RWPE2 (cell line): ENCODE results near the gene TMPRSS11A.
A peak's percentile ranks its signal among the peaks of the same experiment; 100 is the strongest.

Source experiments
- ATAC-seq: fragments of 200-7000 bp; cut with Tn5 transposase; 3 replicates; pipeline ENCODE4 v1.9.1; 2021; ENCODE audit warnings: low read depth
- DNase-seq: peaks from one replicate; pipeline ENCODE4 v3.0.0-alpha.2; 2020; ENCODE audit warnings: low spot score
- H3K27ac ChIP-seq: fragments of 450-650 bp; 2 replicates; pipeline ENCODE4 v1.5.1; 2017; ENCODE audit warnings: mild to moderate bottlenecking; ENCODE audit not compliant: poor library complexity, severe bottlenecking
- H3K27me3 ChIP-seq: fragments of 250-450 bp; sonication (Bioruptor Pico); 2 replicates; pipeline ENCODE4 v1.5.1; 2021; ENCODE audit warnings: mild to moderate bottlenecking, moderate library complexity; ENCODE audit not compliant: insufficient read depth, poor library complexity, severe bottlenecking
- H3K36me3 ChIP-seq: fragments of 250-450 bp; sonication (Bioruptor Pico); 2 replicates; pipeline ENCODE4 v1.5.1; 2020; ENCODE audit warnings: low read depth, mild to moderate bottlenecking, moderate library complexity
- H3K4me1 ChIP-seq: fragments of 250-450 bp; sonication (Bioruptor Pico); 2 replicates; pipeline ENCODE4 v1.5.1; 2021; ENCODE audit warnings: mild to moderate bottlenecking, moderate library complexity; ENCODE audit not compliant: insufficient read depth, poor library complexity, severe bottlenecking
- H3K4me3 ChIP-seq: fragments of 250-450 bp; sonication (Bioruptor Pico); 2 replicates; pipeline ENCODE4 v1.5.1; 2021; ENCODE audit warnings: mild to moderate bottlenecking, moderate library complexity; ENCODE audit not compliant: severe bottlenecking
- H3K9me3 ChIP-seq: fragments of 250-450 bp; sonication (Bioruptor Pico); 2 replicates; pipeline ENCODE4 v1.5.1; 2021; ENCODE audit warnings: mild to moderate bottlenecking, moderate library complexity; ENCODE audit not compliant: severe bottlenecking
- TF ChIP-seq, protein P1 (sequence below): fragments of 450-650 bp; IDR thresholded peaks from one replicate; pipeline ENCODE4 v1.5.1; 2017; ENCODE audit warnings: mild to moderate bottlenecking, moderate library complexity; ENCODE audit not compliant: poor library complexity, severe bottlenecking

The TMPRSS11A gene

DNA sequence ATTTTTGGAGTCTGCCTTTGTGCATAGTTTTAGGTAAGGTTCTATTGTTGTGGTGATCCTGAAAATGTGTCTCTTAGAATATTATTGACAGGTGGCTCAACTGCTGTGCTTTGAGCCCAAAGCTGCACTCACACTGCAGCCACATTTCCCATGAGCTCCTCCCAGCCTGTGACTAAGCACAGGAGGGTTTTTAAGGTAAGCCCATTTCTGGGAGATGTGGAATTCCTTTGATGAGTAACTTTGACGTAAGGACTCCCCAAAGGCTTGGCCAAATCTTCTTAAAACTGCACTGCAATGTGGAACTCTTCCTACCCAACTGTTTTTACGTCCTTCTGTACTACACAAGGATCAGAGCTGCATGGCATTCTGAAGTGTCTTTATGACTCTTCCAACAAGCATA is 20.0 kb upstream of the TMPRSS11A start:
- Histone ChIP-seq H3K9me3 (no peaks in the 10 kb centered on the region), H3K4me1 (no peaks in the 10 kb centered on the region), H3K27ac (no peak overlapping the region), H3K4me3 (no peak overlapping the region), H3K27me3 (no peaks in the 10 kb centered on the region), H3K36me3 (no peaks in the 10 kb centered on the region)
- TF ChIP-seq, protein P1, sequence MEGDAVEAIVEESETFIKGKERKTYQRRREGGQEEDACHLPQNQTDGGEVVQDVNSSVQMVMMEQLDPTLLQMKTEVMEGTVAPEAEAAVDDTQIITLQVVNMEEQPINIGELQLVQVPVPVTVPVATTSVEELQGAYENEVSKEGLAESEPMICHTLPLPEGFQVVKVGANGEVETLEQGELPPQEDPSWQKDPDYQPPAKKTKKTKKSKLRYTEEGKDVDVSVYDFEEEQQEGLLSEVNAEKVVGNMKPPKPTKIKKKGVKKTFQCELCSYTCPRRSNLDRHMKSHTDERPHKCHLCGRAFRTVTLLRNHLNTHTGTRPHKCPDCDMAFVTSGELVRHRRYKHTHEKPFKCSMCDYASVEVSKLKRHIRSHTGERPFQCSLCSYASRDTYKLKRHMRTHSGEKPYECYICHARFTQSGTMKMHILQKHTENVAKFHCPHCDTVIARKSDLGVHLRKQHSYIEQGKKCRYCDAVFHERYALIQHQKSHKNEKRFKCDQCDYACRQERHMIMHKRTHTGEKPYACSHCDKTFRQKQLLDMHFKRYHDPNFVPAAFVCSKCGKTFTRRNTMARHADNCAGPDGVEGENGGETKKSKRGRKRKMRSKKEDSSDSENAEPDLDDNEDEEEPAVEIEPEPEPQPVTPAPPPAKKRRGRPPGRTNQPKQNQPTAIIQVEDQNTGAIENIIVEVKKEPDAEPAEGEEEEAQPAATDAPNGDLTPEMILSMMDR: no peak
- ATAC-seq (peak; percentile 95), DNase-seq (no peak)

DNA sequence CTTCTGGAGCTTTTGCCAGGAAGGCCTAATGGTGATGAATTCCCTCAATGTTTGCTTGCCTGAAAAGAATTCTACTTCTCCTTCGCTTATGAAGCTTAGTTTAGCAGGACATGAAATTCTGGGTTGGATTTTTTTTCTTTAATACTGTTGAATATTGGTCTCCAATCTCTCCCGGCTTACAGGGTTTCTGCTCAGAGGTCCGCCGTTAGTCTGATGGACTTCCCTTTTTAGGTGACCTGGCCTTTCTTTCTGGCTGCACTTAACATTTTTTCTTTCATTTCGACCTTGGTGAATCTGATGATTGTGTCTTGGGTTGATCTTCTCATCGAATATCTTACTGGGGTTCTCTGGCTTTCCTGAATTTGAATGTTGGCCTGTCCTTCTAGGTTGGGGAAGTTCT is 17.2 kb upstream of the TMPRSS11A start:
- Histone ChIP-seq H3K36me3 (no peaks in the 10 kb centered on the region), H3K9me3 (no peaks in the 10 kb centered on the region), H3K4me3 (no peak overlapping the region), H3K27ac (no peak overlapping the region), H3K27me3 (no peaks in the 10 kb centered on the region), H3K4me1 (no peaks in the 10 kb centered on the region)
- TF ChIP-seq, protein P1: no peak
- DNase-seq (no peak), ATAC-seq (no peak)

DNA sequence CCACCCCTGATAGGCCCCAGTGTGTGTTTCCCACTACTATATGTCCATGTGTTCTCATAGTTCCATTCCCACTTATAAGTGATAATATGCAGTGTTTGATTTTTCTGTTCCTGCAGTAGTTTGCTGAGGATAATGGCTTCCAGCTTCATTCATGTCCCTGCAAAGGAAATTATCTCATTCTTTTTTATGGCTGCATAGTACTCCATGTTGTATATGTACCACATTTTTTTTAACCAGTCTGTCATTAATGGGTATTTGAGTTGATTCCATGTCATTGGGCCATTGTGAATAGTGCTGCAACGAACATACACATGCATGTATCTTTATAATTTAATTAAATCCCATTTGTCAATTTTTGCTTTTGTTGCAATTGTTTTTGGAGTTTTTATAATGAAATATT is 10.3 kb upstream of the TMPRSS11A start:
- no peak for DNase-seq
- Histone ChIP-seq H3K27me3 (no peaks in the 10 kb centered on the region), H3K36me3 (no peaks in the 10 kb centered on the region), H3K9me3 (no peaks in the 10 kb centered on the region), H3K4me3 (no peak overlapping the region), H3K27ac (no peak overlapping the region), H3K4me1 (no peaks in the 10 kb centered on the region)
- ATAC-seq: no peak
- TF ChIP-seq, protein P1: no peak

DNA sequence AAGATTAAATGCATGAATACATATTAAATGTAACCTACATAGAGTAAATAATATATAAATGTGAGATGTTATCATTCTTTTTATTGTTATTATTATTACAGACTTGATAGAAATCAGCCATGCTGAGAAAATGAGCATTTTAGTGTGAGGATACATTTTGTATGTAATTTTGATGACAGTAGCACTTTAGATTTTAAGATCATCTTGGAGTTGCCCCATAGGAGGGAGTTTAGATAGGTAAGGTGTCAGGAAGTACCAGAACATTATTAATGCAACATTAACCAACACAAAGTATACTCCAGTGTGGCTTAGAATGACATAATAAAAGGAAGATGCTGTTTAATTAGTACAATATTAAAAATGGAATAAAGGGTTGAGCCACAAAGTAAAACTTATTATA is 8.4 kb downstream of the TMPRSS11A start:
- Histone ChIP-seq H3K27ac (no peak overlapping the region), H3K9me3 (no peaks in the 10 kb centered on the region), H3K27me3 (no peaks in the 10 kb centered on the region), H3K4me1 (no peaks in the 10 kb centered on the region), H3K4me3 (no peak overlapping the region), H3K36me3 (no peaks in the 10 kb centered on the region)
- TF ChIP-seq, protein P1: no peak
- DNase-seq: no peak
- ATAC-seq: no peak

DNA sequence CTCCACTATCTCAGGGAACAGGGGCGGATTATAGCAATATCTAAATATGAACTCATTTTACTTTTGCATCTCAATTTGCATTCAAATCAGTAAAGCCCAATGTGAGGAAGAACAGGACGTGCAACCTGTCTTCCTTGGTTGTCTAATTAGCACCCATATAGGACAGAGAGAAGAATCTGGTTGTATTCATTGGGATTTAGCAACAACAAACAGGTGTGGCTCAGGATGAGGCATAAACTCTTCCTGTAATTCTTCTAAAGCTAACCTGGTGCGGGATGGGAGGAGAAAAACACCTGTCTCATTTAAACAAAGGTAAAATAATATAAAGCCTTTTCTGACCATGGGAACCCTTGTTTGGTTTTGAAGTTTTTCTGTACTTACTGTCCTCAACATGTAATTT is 22.2 kb downstream of the TMPRSS11A start:
- no peaks in the 10 kb centered on the region for H3K27me3 ChIP-seq
- H3K4me1 ChIP-seq: no peaks in the 10 kb centered on the region
- TF ChIP-seq, protein P1: no peak
- DNase-seq: no peak
- no peaks in the 10 kb centered on the region for H3K9me3 ChIP-seq
- no peak overlapping the region for H3K4me3 ChIP-seq
- H3K36me3 ChIP-seq: no peaks in the 10 kb centered on the region
- no peak for ATAC-seq
- H3K27ac ChIP-seq: no peak overlapping the region
